ENCODE measurements around the gene DCTPP1.
A peak's percentile ranks its signal among the peaks of the same experiment; 100 is the strongest.

DCTPP1 gene

DNA sequence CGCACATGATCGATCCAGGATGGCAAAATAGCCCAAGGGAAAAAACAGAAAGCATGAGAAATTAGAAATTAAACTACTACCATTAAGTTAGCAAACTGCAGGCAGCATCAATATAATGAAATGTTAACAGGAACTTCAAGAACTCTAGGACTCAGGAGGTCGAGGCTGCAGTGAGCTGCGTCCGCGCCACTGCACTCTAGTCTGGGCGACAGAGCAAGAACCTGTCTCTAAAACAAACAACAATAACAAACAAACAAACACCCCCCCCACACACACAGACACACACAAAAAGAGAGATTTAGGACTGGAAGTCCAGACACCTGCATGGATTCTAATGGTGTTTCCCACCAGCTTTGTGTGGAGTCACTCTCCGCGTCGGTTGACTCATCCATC, 16.4 kb upstream of the DCTPP1 start:
- DNase-seq: no peak

DNA sequence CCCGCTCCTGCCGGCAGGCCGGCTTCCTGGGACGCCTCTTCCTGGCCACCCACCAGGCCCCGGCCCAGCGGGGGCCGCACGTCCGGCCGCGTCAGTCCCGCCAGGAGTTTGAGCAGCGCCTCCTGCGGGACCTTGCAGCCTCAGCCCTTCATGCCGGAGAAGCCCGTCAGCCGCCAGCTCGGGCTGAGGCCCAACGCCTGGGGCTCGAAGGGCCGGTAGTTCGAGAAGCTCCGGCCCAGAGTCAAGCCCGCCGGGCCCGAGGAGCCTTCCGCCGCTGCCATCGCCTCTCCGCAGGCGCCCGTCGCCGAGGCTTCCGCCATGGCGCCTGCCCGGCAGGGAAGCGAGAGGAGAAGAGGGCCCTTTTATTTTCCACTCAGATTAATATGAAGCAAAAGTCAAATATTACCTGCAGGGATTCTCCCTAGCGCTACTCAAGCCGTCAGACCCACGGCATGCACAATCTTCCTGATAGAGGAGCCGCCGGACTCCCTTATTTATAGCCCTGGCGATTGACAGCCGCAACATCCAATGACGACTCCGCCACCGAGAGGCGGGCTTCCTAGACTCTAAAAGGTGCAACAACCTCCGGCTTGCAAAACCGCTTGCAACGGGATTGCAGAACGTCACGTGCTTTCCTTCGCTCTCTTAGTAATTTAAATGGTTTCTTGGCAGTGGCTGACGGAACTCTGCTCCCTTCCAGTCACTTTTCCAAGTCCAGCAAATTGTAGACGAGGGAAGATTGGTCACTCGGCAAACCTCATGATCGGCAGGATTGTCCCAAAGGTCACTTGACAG, 15.8 kb upstream of the DCTPP1 start, which contains the start of gene SEPHS2:
Gene SEPHS2 (minus strand): TSS at position 467 of the 795 bp plus-strand sequence. CDS start 147 bp downstream, at position 320.
- DNase-seq: peak; percentile 94

- DNase-seq: no peak
Measured at GRCh38 chr16:30445149-30445407, 15.2 kb upstream of the DCTPP1 start.

- DNase-seq: no peak
Measured at GRCh38 chr16:30444231-30445148, 14.7 kb upstream of the DCTPP1 start.

- DNase-seq: no peak
Measured at GRCh38 chr16:30443631-30444030, 13.8 kb upstream of the DCTPP1 start.

DNA sequence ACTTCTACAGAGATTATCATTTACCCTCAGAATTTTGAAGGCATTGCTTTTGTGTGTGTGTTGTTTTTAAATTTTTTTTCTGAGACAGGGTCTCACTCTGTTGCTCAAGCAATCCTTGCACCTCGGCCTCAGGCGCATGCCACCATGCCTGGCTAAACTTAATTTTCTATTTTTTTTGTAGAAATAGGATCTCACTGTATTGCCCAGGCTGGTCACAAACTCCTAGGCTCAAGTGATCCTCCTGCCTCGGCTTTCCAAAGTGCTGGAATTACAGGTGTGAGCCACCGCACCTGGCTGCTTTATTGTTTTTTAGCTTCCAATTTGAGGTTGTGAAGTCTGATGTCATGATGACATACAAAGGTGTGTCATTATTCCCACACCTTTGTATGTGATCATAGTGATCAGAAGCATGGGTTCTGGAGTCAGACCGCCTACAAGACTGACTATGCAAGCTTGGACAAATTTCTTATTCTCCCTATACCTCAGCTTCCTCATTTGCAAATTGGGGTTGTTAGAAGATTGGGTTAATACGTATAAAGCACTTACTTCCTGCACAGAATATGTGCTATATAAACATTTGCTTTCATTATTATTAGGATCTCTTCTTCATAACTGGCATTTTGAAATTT, 10.0 kb upstream of the DCTPP1 start:
- no peak for DNase-seq

DNA sequence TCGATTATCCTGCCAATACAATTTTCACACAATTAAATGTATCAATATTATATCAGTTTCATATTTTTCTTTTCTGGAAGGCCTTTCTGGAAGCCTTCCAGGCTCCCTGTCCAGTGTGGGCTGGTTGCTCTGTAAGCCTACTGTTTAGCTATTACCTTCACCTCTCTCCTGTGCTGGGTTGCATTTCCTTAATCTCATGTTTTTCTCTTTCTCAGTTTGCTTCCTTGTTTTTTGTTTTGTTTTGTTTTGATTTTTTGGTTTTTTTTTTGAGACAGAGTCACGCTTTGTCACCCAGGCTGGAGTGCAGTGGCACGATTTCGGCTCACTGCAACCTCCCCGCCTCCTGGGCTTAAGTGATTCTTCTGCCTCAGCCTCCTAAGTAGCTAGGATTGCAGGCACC, 9.0 kb upstream of the DCTPP1 start:
- DNase-seq: no peak

DNA sequence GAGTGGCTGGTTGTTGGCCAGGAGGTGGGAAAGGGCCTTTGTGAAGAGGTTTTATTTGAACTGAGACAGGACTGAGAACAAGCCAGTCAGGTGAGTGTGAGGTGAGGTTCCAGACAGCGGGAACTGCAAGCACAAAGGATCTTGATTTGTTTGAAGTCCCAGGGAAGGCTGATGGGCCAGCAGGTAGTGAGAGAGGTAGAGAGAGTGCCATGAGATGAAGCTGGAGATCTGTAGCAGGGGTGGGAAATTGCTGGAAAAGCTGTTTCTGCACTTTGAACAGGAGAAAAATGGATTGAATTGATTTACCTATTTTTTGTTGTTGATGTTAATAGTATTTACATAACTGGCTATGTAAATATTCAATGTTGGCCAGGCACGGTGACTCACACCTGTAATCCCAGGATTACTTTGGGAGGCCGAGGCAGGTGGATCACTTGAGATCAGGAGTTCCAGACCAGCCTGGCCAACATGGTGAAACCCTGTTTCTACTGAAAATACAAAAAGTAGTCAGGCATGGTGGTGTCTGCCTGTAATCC, 7.7 kb upstream of the DCTPP1 start:
- DNase-seq: no peak

- no peak for DNase-seq
Measured at GRCh38 chr16:30434852-30435251, 5.0 kb upstream of the DCTPP1 start.

DNA sequence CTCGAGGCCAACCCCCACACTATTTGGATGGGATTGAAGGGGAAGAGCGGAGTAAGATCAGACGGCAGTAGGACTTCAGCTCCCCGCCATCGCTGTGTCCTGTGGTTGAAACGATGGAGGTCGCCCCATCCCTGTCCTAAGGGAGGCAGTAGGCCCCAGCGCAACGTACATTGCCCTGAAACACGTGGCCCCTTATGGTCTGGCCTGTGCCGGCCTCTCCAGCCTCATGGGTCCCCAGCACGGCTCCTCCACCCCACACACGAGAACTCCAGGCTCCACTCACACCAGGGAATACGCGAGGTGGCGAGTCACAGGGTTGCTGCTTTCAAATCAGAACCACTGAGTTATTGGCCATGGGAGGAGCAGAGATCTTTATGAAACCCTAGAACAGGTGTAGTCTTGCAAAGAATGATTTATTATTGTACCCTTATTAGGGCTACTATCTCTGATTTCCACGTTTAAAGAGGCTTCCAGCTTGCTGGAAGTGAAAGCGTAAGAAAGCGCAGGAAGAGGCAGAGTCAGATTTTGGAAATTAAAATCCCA, 669 bp upstream of the DCTPP1 start:
- no peak for DNase-seq

DNA sequence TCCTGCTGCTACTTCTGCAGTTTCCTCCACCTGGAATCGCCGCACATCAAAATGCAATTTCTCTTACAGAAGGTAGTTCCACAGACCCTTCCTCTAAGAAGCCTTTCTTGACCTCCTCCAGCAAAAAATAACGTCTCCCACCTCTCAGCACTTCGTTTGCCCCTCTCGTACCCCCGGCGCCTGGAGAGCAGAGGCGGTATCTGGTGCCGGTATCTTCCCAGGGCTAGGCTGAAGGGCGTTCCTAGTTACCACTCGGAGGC, 482 bp downstream of the DCTPP1 start:
- no peak for DNase-seq

GRCh38 chr16:30428055-30428454, 1.8 kb downstream of the DCTPP1 start:
- DNase-seq: no peak

GRCh38 chr16:30421010-30421409, 8.8 kb downstream of the DCTPP1 start:
- DNase-seq: no peak

GRCh38 chr16:30418350-30419181, 11.3 kb downstream of the DCTPP1 start:
- DNase-seq: no peak

GRCh38 chr16:30417529-30418349, 12.1 kb downstream of the DCTPP1 start:
- DNase-seq: no peak

GRCh38 chr16:30416624-30417528, 13.0 kb downstream of the DCTPP1 start:
- DNase-seq: no peak

GRCh38 chr16:30416047-30416603, 13.7 kb downstream of the DCTPP1 start:
- no peak for DNase-seq

DNA sequence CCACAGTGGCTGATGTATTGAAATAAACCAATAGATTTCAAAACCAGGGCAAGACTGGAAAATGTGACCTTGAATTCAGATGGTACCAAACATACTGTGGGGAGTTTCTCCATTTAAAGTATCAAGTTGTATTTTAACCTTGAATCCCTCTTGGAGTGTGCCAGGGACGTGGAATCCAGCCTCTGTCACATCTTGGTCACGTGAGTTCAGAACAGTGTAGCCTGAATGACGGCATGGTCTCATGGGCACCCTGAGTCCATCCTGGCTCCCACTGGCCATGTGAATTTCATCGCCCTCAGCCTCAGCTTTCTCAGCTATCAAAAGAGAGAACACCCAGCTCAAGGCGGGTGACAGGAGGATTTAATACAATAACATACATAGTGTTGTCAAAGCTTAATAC, 15.7 kb downstream of the DCTPP1 start:
- DNase-seq: no peak

DNA sequence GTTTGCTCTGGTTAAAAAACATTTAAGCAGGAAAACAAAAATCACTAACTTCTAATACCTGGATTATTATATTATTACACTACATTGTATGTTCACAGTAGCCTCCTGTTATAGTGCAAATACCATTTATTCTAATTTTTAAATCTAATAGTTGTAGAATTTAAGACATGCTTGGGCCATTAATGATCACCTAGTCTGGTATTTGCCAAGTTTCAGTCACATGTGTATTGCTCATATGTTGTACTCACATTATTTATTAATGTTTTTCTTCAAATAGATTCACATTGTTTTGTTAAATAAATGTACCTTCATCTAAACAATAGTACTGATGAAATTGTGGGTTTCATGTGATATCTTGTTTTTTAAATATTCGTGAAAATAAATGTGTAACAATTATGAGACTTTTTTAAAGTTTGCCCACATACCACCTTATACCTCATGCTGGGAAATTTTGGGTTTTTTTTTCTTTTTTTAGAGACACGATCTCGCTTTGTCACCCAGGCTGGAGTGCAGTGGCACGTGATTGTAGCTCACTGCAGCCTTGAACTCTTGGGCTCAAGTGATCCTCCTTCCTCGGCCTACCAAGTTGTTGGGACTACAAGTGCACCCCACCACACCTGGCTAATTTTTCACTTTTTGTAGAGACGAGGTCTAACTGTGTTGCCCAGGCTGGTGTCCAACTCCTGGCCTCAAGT, 16.6 kb downstream of the DCTPP1 start:
- no peak for DNase-seq
